Endothelial cell of umbilical vein (primary cell): ENCODE measurements around the gene SFMBT1. TPM values are rescaled to one million over a fixed set of nuclear protein-coding genes. Genes with fewer than 3 reads are reported as not detected.

Source experiments
- BruUV-seq: library from RNA; stranded (reverse); fragments of 400-500 nt; replicated peaks from 2 replicates; lab custom pipeline; 2021; lab: Mats Ljungman, UMichigan
- CTCF ChIA-PET: fragments of 300-600, 350-600 bp; sonication (Branson Sonifier 250); formaldehyde crosslinking; loops from one replicate; lab custom pipeline; 2021; ENCODE audit warnings: antibody characterized with exemption, inconsistent platforms; lab: Charles Lee
- POLR2A ChIA-PET: fragments of 300-600, 350-600 bp; sonication (Branson Sonifier 250); formaldehyde crosslinking; loops from one replicate; lab custom pipeline; 2021; ENCODE audit warnings: antibody characterized with exemption, inconsistent platforms; lab: Charles Lee
- DNase-seq: peaks from one replicate; pipeline ENCODE4 v3.0.0-alpha.2; 2011; ENCODE audit warnings: low read depth, low spot score
- FAIRE-seq: peaks from 2 replicates; lab custom pipeline; 2011; peaks lifted over from hg19 to GRCh38; lab: Jason Lieb, UNC
- H2AFZ ChIP-seq: 2 replicates; pipeline ENCODE4 v1.6.0; 2012; ENCODE audit warnings: low read depth, low read length, control low read depth, inconsistent platforms
- H3K27ac ChIP-seq: 2 replicates; pipeline ENCODE4 v1.5.1; 2011; ENCODE audit warnings: low read depth, mild to moderate bottlenecking, control low read depth, low read length, moderate library complexity; ENCODE audit not compliant: insufficient read depth
- H3K27me3 ChIP-seq, 2 experiments: 2 replicates each; pipeline versions ENCODE4 v1.6.0 to v1.6.1; 2011; ENCODE audit warnings: low read length in 2 of 2, mixed read lengths in 1 of 2; ENCODE audit not compliant: control insufficient read depth in 2 of 2, insufficient read depth in 2 of 2
- H3K36me3 ChIP-seq, 2 experiments: 2 replicates in 1 of 2; 3 replicates in 1 of 2; pipeline ENCODE4 v1.5.1; 2011; ENCODE audit warnings: low read length in 2 of 2, mild to moderate bottlenecking in 1 of 2, moderate library complexity in 1 of 2; ENCODE audit not compliant: control insufficient read depth in 2 of 2, insufficient read depth in 2 of 2; ENCODE audit errors: extremely low read depth in 1 of 2
- H3K4me1 ChIP-seq: 3 replicates; pipeline ENCODE4 v1.5.1; 2011; ENCODE audit warnings: mild to moderate bottlenecking, low read length; ENCODE audit not compliant: control insufficient read depth, insufficient read depth; ENCODE audit errors: extremely low read depth
- H3K4me2 ChIP-seq: 2 replicates; pipeline ENCODE4 v1.6.1; 2011; ENCODE audit warnings: low read length, control low read depth, mixed read lengths; ENCODE audit not compliant: insufficient read depth
- H3K4me3 ChIP-seq, 3 experiments: fragments of 200-600 bp in 1 of 3; sonication (generic), shearing (Covaris generic) in 1 of 3; replicated peaks in 1 of 3; 2 replicates each; pipeline ENCODE4 v1.5.1; 2011 to 2016; ENCODE audit warnings: control low read depth in 3 of 3, low read length in 3 of 3, mild to moderate bottlenecking in 2 of 3, inconsistent platforms in 1 of 3, low read depth in 1 of 3, moderate library complexity in 1 of 3; ENCODE audit not compliant: insufficient read depth in 1 of 3
- H3K79me2 ChIP-seq: 2 replicates; pipeline ENCODE4 v1.6.0; 2012; ENCODE audit warnings: low read length, inconsistent platforms; ENCODE audit not compliant: control insufficient read depth, insufficient read depth
- H3K9ac ChIP-seq: replicated peaks from 2 replicates; pipeline ENCODE3; 2011; ENCODE audit warnings: low read length, control low read depth; ENCODE audit not compliant: insufficient read depth; ENCODE audit errors: extremely low read depth
- H3K9me1 ChIP-seq: replicated peaks from 3 replicates; pipeline ENCODE4 v1.6.0; 2011; ENCODE audit warnings: mild to moderate bottlenecking, low read length; ENCODE audit not compliant: control insufficient read depth, insufficient read depth; ENCODE audit errors: extremely low read depth
- H3K9me3 ChIP-seq: replicated peaks from 2 replicates; pipeline ENCODE4 v1.5.1; 2012; ENCODE audit warnings: low read length, inconsistent platforms; ENCODE audit not compliant: control insufficient read depth, insufficient read depth
- H4K20me1 ChIP-seq: replicated peaks from 2 replicates; pipeline ENCODE3; 2011; ENCODE audit warnings: mild to moderate bottlenecking, low read length; ENCODE audit not compliant: control insufficient read depth, insufficient read depth; ENCODE audit errors: extremely low read depth
- EZH2 ChIP-seq: IDR thresholded peaks from 2 replicates; pipeline ENCODE4 v1.6.1; 2012; ENCODE audit warnings: borderline replicate concordance, low read depth, mild to moderate bottlenecking, moderate library complexity, low read length, inconsistent platforms; ENCODE audit not compliant: severe bottlenecking
- FOS ChIP-seq: IDR thresholded peaks from 2 replicates; pipeline ENCODE4 v1.6.1; 2011; ENCODE audit warnings: mild to moderate bottlenecking, low read length, moderate library complexity, borderline replicate concordance; ENCODE audit not compliant: insufficient read depth
- GATA2 ChIP-seq: IDR thresholded peaks from 2 replicates; pipeline ENCODE4 v1.7.0; 2011; ENCODE audit warnings: low read depth, mild to moderate bottlenecking, moderate library complexity, mixed read lengths, low read length; ENCODE audit not compliant: insufficient read length, insufficient read depth
- JUN ChIP-seq: IDR thresholded peaks from 2 replicates; pipeline ENCODE4 v1.6.1; 2011; ENCODE audit warnings: borderline replicate concordance, low read depth; ENCODE audit not compliant: insufficient read length, insufficient read depth
- MYC ChIP-seq: IDR thresholded peaks from one replicate; pipeline ENCODE4 v1.6.1; 2011; ENCODE audit warnings: mild to moderate bottlenecking, low read depth, low read length
- POLR2A ChIP-seq: IDR thresholded peaks from 2 replicates; pipeline ENCODE4 v1.6.1; 2012; ENCODE audit warnings: low read depth, mild to moderate bottlenecking, control low read depth, low read length
- POLR2AphosphoS5 ChIP-seq: IDR thresholded peaks from 2 replicates; pipeline ENCODE4 v1.6.1; 2012; ENCODE audit warnings: low read depth, mild to moderate bottlenecking, control low read depth, low read length, moderate library complexity; ENCODE audit not compliant: insufficient read depth
- dilution Hi-C: fragments of 300-500 bp; cut with MboI; formaldehyde crosslinking; loops from one replicate; pipeline ENCODE4 v1.15.0; 2019; ENCODE audit warnings: low sequenced_read_pairs; ENCODE audit not compliant: extremely low pct_ligation_motif_present
- intact Hi-C: fragments of 100-400 bp; cut with micrococcal nuclease; formaldehyde crosslinking; loops from one replicate; pipeline ENCODE4 v1.10.0; 2022
- polyA plus RNA-seq, 4 experiments: library from polyadenylated mRNA; depleted of rRNA in 3 of 4; stranded (reverse) in 3 of 4; unstranded in 1 of 4; fragments of >200 nt; gene quantifications; 2 replicates each; pipeline versions ENCODE4 v1.2.1 to v1.2.3, GENCODE V29; 2011 to 2012; ENCODE audit warnings: missing spikeins in 1 of 4
- total RNA-seq: library from RNA; stranded (reverse); gene quantifications from 2 replicates; pipeline ENCODE4 v1.2.3, GENCODE V29; 2021
- TF ChIP-seq, protein P1 (sequence below), 2 donors: IDR thresholded peaks; 1 replicate in 1 of 2; 2 replicates in 1 of 2; pipeline ENCODE4 v1.5.1; 2011; ENCODE audit warnings: low read length in 2 of 2, mild to moderate bottlenecking in 2 of 2, moderate library complexity in 2 of 2, control low read depth in 1 of 2, inconsistent platforms in 1 of 2, low read depth in 1 of 2; ENCODE audit not compliant: insufficient read depth in 1 of 2; ENCODE audit errors: extremely low read depth in 1 of 2
- TF ChIP-seq, protein P2 (sequence below): IDR thresholded peaks from 2 replicates; pipeline ENCODE4 v1.6.1; 2011; ENCODE audit not compliant: insufficient read depth, insufficient read length

Gene SFMBT1
- total and polyA plus RNA-seq, 2 donors (not counting 3 experiments of a cell fraction or from before 2014, with no cell fraction given), result 1.8 to 6.0 TPM

DNA sequence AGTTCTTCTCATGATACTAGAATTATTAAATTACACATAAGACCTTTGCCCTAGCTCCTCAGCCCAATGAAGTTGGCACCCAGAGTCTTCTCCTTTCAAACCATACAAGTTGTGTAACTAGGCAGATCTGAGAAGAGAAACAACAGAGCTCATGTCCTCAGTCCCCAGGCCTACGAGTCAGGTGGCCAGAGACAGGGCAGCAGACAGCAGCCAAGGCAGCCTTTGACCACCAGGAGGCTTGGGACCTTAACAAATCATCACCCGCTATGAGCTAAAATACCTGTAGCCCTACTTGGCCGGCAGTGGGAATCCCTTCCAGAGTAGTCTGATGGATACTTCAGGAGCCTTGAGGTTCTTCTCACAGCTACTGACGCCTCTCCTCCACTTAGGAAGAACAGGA lies 166.8 kb downstream of the SFMBT1 start:
- intact Hi-C loops, result no loop called here
- FAIRE-seq, result no peak
- CTCF ChIA-PET, result interaction anchor here (0.7 to 1.6 kb wide), 9 partner anchors 10 to 108 kb away, joined by 3 to 5 read pairs (median 3); no protein-coding TSS in a partner anchor

DNA sequence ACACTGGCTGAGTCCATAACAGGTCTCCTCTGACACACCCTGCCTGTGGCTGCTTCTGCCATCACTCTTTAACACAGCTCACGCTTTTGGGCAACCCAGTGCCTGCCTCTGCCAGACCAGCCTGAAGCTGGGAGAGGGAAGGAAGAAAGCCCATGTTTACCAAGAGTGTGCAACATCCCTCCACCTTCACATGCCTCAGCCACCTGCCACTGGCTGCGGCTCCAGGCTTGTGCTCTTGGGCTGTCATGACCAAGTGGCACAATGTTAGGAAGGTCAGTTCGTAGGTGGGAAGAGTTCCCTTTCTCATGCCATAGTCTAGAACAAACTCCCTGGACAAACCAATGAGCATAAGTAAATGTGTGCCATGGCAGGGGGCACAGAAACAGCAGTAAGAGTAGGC lies 168.8 kb downstream of the SFMBT1 start:
- Histone ChIP-seq H3K36me3 (no peaks in the 10 kb centered on the region), H3K4me1 (no peaks in the 10 kb centered on the region), H3K4me3 (no peak overlapping the region), H3K27ac (no peak overlapping the region), H3K4me2 (no peak overlapping the region), H2AFZ (no peak overlapping the region), H3K9me1 (no peaks in the 10 kb centered on the region), H3K9ac (no peak overlapping the region), H3K27me3 (no peaks in the 10 kb centered on the region), H4K20me1 (no peaks in the 10 kb centered on the region), H3K9me3 (no peaks in the 10 kb centered on the region), H3K79me2 (no peaks in the 10 kb centered on the region)
- POLR2A ChIA-PET, result no interaction called here
- intact Hi-C loops, result no loop called here
- DNase-seq (no peak), FAIRE-seq (no peak)
- CTCF ChIA-PET, result no interaction called here
- dilution Hi-C loops, result no loop called here
- BruUV-seq, result no TSS peak
- TF ChIP-seq JUN (no peak), GATA2 (no peak), FOS (no peak)
- TF ChIP-seq, protein P1, sequence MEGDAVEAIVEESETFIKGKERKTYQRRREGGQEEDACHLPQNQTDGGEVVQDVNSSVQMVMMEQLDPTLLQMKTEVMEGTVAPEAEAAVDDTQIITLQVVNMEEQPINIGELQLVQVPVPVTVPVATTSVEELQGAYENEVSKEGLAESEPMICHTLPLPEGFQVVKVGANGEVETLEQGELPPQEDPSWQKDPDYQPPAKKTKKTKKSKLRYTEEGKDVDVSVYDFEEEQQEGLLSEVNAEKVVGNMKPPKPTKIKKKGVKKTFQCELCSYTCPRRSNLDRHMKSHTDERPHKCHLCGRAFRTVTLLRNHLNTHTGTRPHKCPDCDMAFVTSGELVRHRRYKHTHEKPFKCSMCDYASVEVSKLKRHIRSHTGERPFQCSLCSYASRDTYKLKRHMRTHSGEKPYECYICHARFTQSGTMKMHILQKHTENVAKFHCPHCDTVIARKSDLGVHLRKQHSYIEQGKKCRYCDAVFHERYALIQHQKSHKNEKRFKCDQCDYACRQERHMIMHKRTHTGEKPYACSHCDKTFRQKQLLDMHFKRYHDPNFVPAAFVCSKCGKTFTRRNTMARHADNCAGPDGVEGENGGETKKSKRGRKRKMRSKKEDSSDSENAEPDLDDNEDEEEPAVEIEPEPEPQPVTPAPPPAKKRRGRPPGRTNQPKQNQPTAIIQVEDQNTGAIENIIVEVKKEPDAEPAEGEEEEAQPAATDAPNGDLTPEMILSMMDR (IDR thresholded peaks at IDR 0.05; ENCODE audit: extremely low read depth in 1 of 2, insufficient read depth in 1 of 2, low read depth in 1 of 2, low read length in 2 of 2), result no peak

More for the DNA sequence above, 166.8 kb downstream of the SFMBT1 start:
- dilution Hi-C loops, result no loop called here
- Histone ChIP-seq H3K9ac (no peak overlapping the region), H3K79me2 (no peaks in the 10 kb centered on the region), H2AFZ (no peak overlapping the region), H3K4me1 (no peaks in the 10 kb centered on the region), H3K9me3 (no peaks in the 10 kb centered on the region), H3K36me3 (no peaks in the 10 kb centered on the region), H3K4me3 (no peak overlapping the region), H3K27me3 (no peaks in the 10 kb centered on the region), H4K20me1 (no peaks in the 10 kb centered on the region), H3K4me2 (no peak overlapping the region), H3K9me1 (no peaks in the 10 kb centered on the region), H3K27ac (no peak overlapping the region)
- no peak for DNase-seq
- POLR2A ChIA-PET, result no interaction called here
- BruUV-seq, result no TSS peak
- TF ChIP-seq FOS (no peak), POLR2AphosphoS5 (no peak), MYC (no peak), EZH2 (no peak), POLR2A (no peak), GATA2 (no peak)
- TF ChIP-seq, protein P2, sequence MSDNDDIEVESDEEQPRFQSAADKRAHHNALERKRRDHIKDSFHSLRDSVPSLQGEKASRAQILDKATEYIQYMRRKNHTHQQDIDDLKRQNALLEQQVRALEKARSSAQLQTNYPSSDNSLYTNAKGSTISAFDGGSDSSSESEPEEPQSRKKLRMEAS, result no peak
